HepG2 (cell line): ENCODE measurements around the gene CYP27A1. TPM values are rescaled to one million over a fixed set of nuclear protein-coding genes. Genes with fewer than 3 reads are reported as not detected.

Experiments used
- ATAC-seq: fragments of 200-7000 bp; cut with Tn5 transposase; 3 replicates; pipeline ENCODE4 v1.9.1; 2020; ENCODE audit warnings: mild to moderate bottlenecking, moderate library complexity
- BruUV-seq: library from RNA; stranded (reverse); fragments of 400-500 nt; replicated peaks from 2 replicates; lab custom pipeline; 2021; lab: Mats Ljungman, UMichigan
- CTCF ChIA-PET: fragments of 300-600 bp; formaldehyde crosslinking; extraction: SDS; loops from one replicate; lab custom pipeline; 2021; ENCODE audit warnings: low total read pairs, inconsistent platforms, low intra/inter-chr PET ratio; lab: Yijun Ruan, JAX
- POLR2A ChIA-PET: fragments of 350-600 bp; sonication (Branson Sonifier 250); formaldehyde crosslinking; loops from one replicate; lab custom pipeline; 2020; ENCODE audit warnings: antibody characterized with exemption, inconsistent platforms; lab: Yijun Ruan, JAX
- DNase-seq: peaks from one replicate; pipeline ENCODE4 v3.0.0-alpha.2; 2015; ENCODE audit warnings: low spot score
- FAIRE-seq: peaks from 3 replicates; lab custom pipeline; 2011; peaks lifted over from hg19 to GRCh38; lab: Jason Lieb, UNC
- H2AFZ ChIP-seq: one replicate; pipeline ENCODE4 v1.6.1; 2011; ENCODE audit warnings: low read length, inconsistent platforms
- H3K27ac ChIP-seq: fragments of 300-600 bp; 3 replicates; pipeline ENCODE4 v1.8.0; 2011; ENCODE audit warnings: mixed run types, mild to moderate bottlenecking, mixed read lengths, low read length, inconsistent platforms; ENCODE audit not compliant: insufficient read depth; ENCODE audit errors: extremely low read length
- H3K27me3 ChIP-seq, 2 experiments: fragments of 200-600 bp in 1 of 2; 2 replicates in 1 of 2; 3 replicates in 1 of 2; pipeline versions ENCODE4 v1.6.0 to v1.8.0; 2011; ENCODE audit warnings: low read length in 2 of 2, mild to moderate bottlenecking in 2 of 2, moderate library complexity in 2 of 2, inconsistent platforms in 1 of 2; ENCODE audit not compliant: insufficient read depth in 2 of 2, control insufficient read depth in 1 of 2
- H3K36me3 ChIP-seq, 2 experiments: fragments of 200-600 bp in 1 of 2; replicated peaks in 1 of 2; 2 replicates in 1 of 2; 3 replicates in 1 of 2; pipeline versions ENCODE4 v1.5.1 to v1.8.0; 2011; ENCODE audit warnings: low read length in 2 of 2, inconsistent platforms in 1 of 2; ENCODE audit not compliant: insufficient read depth in 2 of 2, control insufficient read depth in 1 of 2
- H3K4me1 ChIP-seq: 2 replicates; pipeline ENCODE4 v1.5.1; 2012; ENCODE audit warnings: low read length, inconsistent platforms; ENCODE audit not compliant: insufficient read depth
- H3K4me2 ChIP-seq: 2 replicates; pipeline ENCODE4 v1.6.0; 2011; ENCODE audit warnings: low read depth, low read length, inconsistent platforms
- H3K4me3 ChIP-seq, 3 experiments: fragments of 200-600 bp in 1 of 3; sonication (generic), shearing (Covaris generic) in 1 of 3; replicated peaks in 1 of 3; 2 replicates each; pipeline ENCODE4 v1.5.1; 2011 to 2016; ENCODE audit warnings: low read length in 3 of 3, inconsistent platforms in 2 of 3, low read depth in 2 of 3, mild to moderate bottlenecking in 2 of 3, control low read depth in 1 of 3, mixed read lengths in 1 of 3; ENCODE audit not compliant: insufficient read depth in 1 of 3
- H3K79me2 ChIP-seq: one replicate; pipeline ENCODE4 v1.6.1; 2011; ENCODE audit warnings: low read length, inconsistent platforms; ENCODE audit not compliant: insufficient read depth
- H3K9ac ChIP-seq: 2 replicates; pipeline ENCODE4 v1.6.0; 2011; ENCODE audit warnings: mild to moderate bottlenecking, low read depth, low read length, inconsistent platforms; ENCODE audit not compliant: insufficient read depth
- H3K9me3 ChIP-seq: 2 replicates; pipeline ENCODE4 v1.5.1; 2012; ENCODE audit warnings: mild to moderate bottlenecking, low read length
- H4K20me1 ChIP-seq: 2 replicates; pipeline ENCODE4 v1.6.0; 2011; ENCODE audit warnings: inconsistent platforms, mild to moderate bottlenecking, low read length, moderate library complexity; ENCODE audit not compliant: insufficient read depth
- CENPBD1 ChIP-seq: sonication (generic); formaldehyde crosslinking; IDR thresholded peaks from 2 replicates; pipeline ENCODE4 v1.8.0; 2022; ENCODE audit warnings: missing genetic modification reagents, low read depth, mild to moderate bottlenecking, borderline replicate concordance
- HES4 ChIP-seq: sonication (generic); formaldehyde crosslinking; IDR thresholded peaks from 2 replicates; pipeline ENCODE4 v1.9.0; 2021; ENCODE audit warnings: mild to moderate bottlenecking, missing genetic modification reagents, borderline replicate concordance
- JUN ChIP-seq: sonication (generic); formaldehyde crosslinking; IDR thresholded peaks from 2 replicates; pipeline ENCODE4 v1.4.0; 2020; ENCODE audit warnings: mild to moderate bottlenecking, missing genetic modification reagents
- LBX2 ChIP-seq: sonication (generic); formaldehyde crosslinking; IDR thresholded peaks from 2 replicates; pipeline ENCODE4 v1.5.0; 2020; ENCODE audit warnings: missing genetic modification reagents, mild to moderate bottlenecking, borderline replicate concordance
- TBX2 ChIP-seq: sonication (generic); formaldehyde crosslinking; IDR thresholded peaks from 2 replicates; pipeline ENCODE4 v1.5.0; 2020; ENCODE audit warnings: missing genetic modification reagents, mild to moderate bottlenecking, borderline replicate concordance
- TGIF2 ChIP-seq: IDR thresholded peaks from 2 replicates; pipeline ENCODE4 v1.6.1; 2016; ENCODE audit warnings: control low read depth, missing compliant biosample characterization
- ZMYM3 ChIP-seq: sonication (generic); formaldehyde crosslinking; IDR thresholded peaks from 2 replicates; pipeline ENCODE4 v1.5.1; 2020; ENCODE audit warnings: mild to moderate bottlenecking, missing genetic modification reagents
- ZNF687 ChIP-seq: sonication (generic); formaldehyde crosslinking; IDR thresholded peaks from 2 replicates; pipeline ENCODE4 v1.5.1; 2020; ENCODE audit warnings: mild to moderate bottlenecking, missing genetic modification reagents, moderate library complexity
- ZNF746 ChIP-seq: sonication (generic); formaldehyde crosslinking; IDR thresholded peaks from 2 replicates; pipeline ENCODE4 v1.8.0; 2022; ENCODE audit warnings: mild to moderate bottlenecking, missing genetic modification reagents
- ZNF768 ChIP-seq: sonication (generic); formaldehyde crosslinking; IDR thresholded peaks from 2 replicates; pipeline ENCODE4 v1.4.0; 2020; ENCODE audit warnings: missing genetic modification reagents
- WGBS: methylation state at CpG from one replicate; pipeline ENCODE4 v1.1.6; 2017; ENCODE audit warnings: low lambda C conversion rate; 5-methylcytosine and 5-hydroxymethylcytosine counted together
- in situ Hi-C: cut with HindIII; loops from 2 replicates; pipeline ENCODE4 v1.10.0; 2017; ENCODE audit warnings: low pct_unique_long_range_greater_than_20kb; ENCODE audit not compliant: extremely low pct_ligation_motif_present
- intact Hi-C: fragments of 100-400 bp; cut with micrococcal nuclease; formaldehyde crosslinking; loops from one replicate; pipeline ENCODE4 v1.10.0; 2022; ENCODE audit not compliant: unreplicated experiment
- polyA plus RNA-seq, 8 experiments: library from polyadenylated mRNA; depleted of rRNA in 3 of 8; stranded (reverse) in 7 of 8; unstranded in 1 of 8; fragments of >200 nt; fragmentation: Illumina TruSeq in 4 of 8; extraction: Trizol in 4 of 8; gene quantifications; 2 replicates each; pipeline versions ENCODE4 v1.2.1 to v1.2.3, GENCODE V29; 2011 to 2016; ENCODE audit warnings: low read depth in 4 of 8, missing spikeins in 1 of 8, mixed read lengths in 1 of 8; ENCODE audit not compliant: insufficient read depth in 1 of 8
- total RNA-seq, 5 experiments: library from RNA; depleted of rRNA; stranded (reverse); fragments of >200 nt; fragmentation: Illumina TruSeq; extraction: Trizol; gene quantifications; 2 replicates each; pipeline ENCODE4 v1.2.3, GENCODE V29; 2016; ENCODE audit warnings: low read depth in 1 of 5

Gene CYP27A1
- total and polyA plus RNA-seq, 2 of the 13 experiments (the other 11 are each of a cell fraction or from before 2014, with no cell fraction given), result 157 to 266 TPM

GRCh38 chr2:218830526-218831306, 48.8 kb downstream of the CYP27A1 start:
- BruUV-seq, result no TSS peak
- Histone ChIP-seq H3K27ac (no peak overlapping the region), H3K27me3 (peaks cover 16 to 82% of the 10 kb centered on the region in 2 experiments; a peak in 4 of 5 replicates), H3K79me2 (no peaks in the 10 kb centered on the region), H2AFZ (no peak overlapping the region), H3K4me3 (no peak overlapping the region), H3K9ac (no peak overlapping the region), H3K4me1 (peaks cover 40% of the 10 kb centered on the region), H3K4me2 (no peak overlapping the region), H3K9me3 (no peaks in the 10 kb centered on the region), H4K20me1 (no peaks in the 10 kb centered on the region), H3K36me3 (no peaks in the 10 kb centered on the region)
- 54% methylated on average over 3 of the region's 3 CpGs for WGBS
- TF ChIP-seq ZNF768, result peak; percentile 84; the same call in 1 of the 2 replicates
- no peak for TF ChIP-seq ZNF746 (CRISPR knock-in tag)
- peak; percentile 35; the same call in 1 of the 2 replicates for TF ChIP-seq ZMYM3
- ATAC-seq (no peak), FAIRE-seq (no peak), DNase-seq (no peak)
- ChIA-PET POLR2A (interaction anchor here (1.6 kb wide), 1 partner anchor 49 kb away, joined by 5 read pairs; the partner anchor contains the start of gene CYP27A1), CTCF (no interaction called here)
- in situ Hi-C loops, result loop anchor here (25.0 kb wide), 1 partner anchor 93 kb away; no protein-coding TSS in a partner anchor
- intact Hi-C loops, result no loop called here

- Histone ChIP-seq H3K4me1 (peaks cover 40% of the 10 kb centered on the region), H3K9me3 (no peaks in the 10 kb centered on the region), H3K36me3 (no peaks in the 10 kb centered on the region), H3K27me3 (peaks cover 16 to 81% of the 10 kb centered on the region in 2 experiments; a peak in 4 of 5 replicates), H4K20me1 (no peaks in the 10 kb centered on the region), H3K79me2 (no peaks in the 10 kb centered on the region), H3K4me3 (peak within 1 kb of the TSS in 1 of 3 experiments; percentile 8; a peak in 1 of 6 replicates), H3K9ac (no peak within 1 kb of the TSS), H3K4me2 (peak within 1 kb of the TSS; percentile 26), H2AFZ (no peak within 1 kb of the TSS), H3K27ac (no peak within 1 kb of the TSS)
- CTCF ChIA-PET, result no interaction called here
- WGBS, result 37% methylated on average over 17 of the region's 18 CpGs
- BruUV-seq, result no TSS peak
- ATAC-seq (peak; percentile 24), DNase-seq (no peak), FAIRE-seq (no peak)
- intact Hi-C loops (no loop called here), in situ Hi-C loops (loop anchor here (25.0 kb wide), 1 partner anchor 94 kb away; no protein-coding TSS in a partner anchor)
- POLR2A ChIA-PET, result interaction anchor here (1.0 kb wide), 1 partner anchor 49 kb away, joined by 3 read pairs; the partner anchor contains the start of gene CYP27A1
- TF ChIP-seq CENPBD1 (CRISPR knock-in tag) (no peak), LBX2 (CRISPR knock-in tag) (no peak), TGIF2 (CRISPR knock-in tag) (no peak), JUN (CRISPR knock-in tag) (no peak), TBX2 (CRISPR knock-in tag) (0 out of 2 replicates have a peak, but pooled peaks have one; percentile 24), ZNF687 (CRISPR knock-in tag) (peak; percentile 28; the same call in 1 of the 2 replicates), HES4 (CRISPR knock-in tag) (no peak)
These were observed 49.5 kb downstream of the CYP27A1 start, which contains the start of gene PRKAG3 for GRCh38 chr2:218831378-218831990. TSS of gene PRKAG3 (minus strand) at chr2:218831803.
